Measurements from ENCODE around the gene SPDYE1.

Gene SPDYE1

DNA sequence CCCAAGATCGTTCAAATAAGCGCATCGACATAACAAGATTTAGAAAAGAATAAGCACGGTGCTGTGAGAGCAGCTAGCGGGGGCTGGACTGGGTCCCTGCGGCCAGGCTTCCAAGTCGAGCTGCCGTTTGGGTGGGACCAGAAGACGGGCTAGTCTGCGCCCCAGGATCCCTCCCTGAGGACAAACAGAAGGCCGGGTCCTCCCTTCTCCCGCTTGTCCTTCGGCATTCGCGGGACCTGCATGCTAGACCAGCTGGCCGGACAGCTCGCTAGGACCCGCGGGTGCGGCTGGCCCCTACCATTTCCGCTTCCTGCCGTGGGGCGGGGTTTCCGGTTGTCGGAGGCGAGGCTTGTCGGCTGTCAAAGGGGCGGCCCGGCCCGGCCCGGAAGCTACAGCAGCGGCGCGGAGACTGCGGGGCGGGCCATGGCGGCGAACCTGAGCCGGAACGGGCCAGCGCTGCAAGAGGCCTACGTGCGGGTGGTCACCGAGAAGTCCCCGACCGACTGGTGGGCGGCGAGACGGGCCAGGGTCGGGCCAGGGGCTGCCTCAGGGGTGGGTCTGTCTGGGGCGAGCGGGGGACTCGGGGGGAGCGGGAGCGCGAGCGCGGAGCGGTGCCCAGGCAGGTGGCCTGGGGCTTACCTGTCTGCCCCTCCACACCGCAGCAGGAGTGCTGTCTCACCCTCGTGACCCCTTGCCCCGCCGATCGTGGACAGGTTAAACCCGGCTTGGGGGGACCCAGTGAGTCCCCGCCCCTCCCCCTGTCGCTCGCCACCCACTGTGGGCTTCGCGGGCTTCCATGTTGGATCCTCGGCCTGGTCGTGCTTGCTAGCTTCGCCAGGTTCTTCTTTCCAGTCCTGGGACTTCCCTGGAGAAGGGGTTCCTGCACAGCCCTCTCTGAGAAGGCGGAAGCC lies 46.9 kb downstream of the SPDYE1 start, which contains the start of gene DBNL:
TSS of gene DBNL (plus strand) at position 388 of the 911 bp plus-strand sequence. CDS start at position 424, 36 bp downstream.
- peak; percentile 56 to 80 for DNase-seq

DNA sequence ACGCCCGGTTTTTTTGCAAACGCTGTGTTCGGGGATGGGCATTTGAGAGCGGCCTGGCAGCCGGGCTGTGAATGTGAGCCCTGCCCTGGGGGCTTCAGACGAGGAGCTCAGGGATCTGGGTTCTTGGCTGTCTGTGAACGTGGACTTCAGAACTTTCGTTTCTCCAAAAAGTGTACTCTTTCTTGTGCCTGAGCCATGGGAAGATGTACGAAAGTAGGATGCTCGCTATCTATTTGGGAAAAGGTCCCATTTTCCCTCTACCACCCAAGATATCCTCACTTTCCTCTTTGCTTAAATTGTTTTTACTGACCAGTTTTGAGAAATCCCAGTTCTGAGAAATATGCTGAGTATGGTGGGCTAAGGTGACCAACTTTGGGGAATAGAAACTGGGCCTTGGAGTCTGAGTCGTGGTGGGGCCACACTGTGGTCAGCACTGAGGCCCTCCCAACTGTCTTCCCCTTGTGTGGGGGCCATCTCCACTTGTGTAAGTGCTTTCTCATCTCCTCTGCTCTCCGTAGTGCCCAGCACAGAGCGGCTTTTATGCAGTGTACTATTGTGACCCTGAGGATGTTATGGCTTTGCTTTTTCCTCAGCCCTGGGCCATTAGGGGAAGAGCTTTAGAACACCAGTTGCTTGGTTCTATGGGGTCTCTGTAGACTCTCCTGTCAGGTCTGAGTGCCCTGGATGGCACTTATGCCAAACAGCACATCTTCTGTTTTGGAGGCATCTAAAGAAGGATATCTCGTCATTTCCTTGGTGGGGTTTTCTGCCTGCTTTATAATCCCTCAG lies 47.7 kb downstream of the SPDYE1 start:
- DNase-seq, result no peak

DNA sequence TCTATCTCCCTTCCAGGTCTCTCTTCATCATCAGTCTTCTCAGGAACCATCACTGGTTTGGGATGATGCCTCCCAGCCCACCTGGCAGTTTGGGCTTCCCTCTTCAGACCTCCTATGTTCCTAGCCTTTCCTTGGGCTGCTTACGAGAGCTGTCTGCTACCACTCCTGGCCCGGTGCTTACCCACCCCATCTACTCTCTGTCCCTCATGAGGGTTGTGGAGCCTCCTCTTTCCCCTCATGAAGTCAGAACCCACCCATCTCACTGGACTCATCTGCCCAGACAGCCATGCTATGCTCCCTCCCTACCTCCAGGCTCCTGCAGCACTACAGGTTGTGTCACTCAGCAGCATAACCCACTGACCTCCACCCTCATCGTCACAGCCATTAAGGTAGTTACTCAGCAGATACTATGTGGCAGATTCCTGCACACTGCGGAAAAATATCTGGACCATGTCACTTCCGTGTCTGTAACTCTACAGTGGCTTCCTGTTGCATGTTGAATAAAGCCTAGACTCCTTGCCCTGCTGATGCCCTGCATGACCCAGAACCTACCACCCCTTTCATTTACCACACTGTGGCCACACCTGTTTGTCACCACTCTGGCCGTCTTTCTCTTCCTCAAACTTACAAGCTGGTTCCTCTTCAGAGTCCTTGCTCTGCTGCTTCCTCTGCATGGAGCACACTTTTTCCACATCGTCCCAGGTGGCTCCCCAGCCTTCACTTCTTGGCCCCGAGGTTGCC lies 48.8 kb downstream of the SPDYE1 start:
- no peak for DNase-seq

DNA sequence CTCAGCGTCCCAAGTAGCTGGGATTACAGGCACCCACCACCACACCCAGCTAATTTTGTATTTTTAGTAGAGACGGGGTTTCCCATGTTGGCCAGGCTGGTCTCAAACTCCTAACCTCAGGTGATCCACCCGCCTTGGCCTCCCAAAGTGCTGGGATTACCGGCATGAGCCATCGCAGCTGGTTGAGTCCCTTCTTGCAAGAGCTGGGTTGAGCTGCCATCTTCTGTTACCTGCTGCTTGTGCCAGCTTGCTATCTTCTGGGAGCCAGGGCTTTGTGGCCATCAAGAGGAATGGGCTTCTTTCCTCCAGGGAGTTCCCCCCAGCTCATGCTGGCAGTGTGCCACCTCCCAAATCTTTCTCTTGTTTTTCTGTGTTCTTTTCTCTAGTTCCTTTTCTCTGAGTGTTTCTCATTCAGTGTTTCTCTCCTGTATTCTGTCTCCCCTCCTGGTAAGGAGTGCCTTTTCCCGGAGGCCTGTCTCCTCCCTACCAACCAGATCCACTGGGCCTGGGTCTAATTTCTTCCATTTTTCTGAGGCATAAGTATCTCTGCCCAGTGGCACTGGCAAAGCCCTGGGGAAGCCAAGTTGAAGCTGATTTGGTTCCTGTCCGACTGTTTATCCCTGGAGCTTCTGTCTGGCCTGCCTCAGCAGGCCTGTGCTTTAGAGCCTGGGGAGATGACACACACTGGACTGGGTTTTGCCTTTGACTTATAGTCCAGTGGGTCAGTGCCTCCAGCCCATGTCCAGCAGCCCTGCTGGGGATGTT lies 50.5 kb downstream of the SPDYE1 start:
- DNase-seq, result no peak

DNA sequence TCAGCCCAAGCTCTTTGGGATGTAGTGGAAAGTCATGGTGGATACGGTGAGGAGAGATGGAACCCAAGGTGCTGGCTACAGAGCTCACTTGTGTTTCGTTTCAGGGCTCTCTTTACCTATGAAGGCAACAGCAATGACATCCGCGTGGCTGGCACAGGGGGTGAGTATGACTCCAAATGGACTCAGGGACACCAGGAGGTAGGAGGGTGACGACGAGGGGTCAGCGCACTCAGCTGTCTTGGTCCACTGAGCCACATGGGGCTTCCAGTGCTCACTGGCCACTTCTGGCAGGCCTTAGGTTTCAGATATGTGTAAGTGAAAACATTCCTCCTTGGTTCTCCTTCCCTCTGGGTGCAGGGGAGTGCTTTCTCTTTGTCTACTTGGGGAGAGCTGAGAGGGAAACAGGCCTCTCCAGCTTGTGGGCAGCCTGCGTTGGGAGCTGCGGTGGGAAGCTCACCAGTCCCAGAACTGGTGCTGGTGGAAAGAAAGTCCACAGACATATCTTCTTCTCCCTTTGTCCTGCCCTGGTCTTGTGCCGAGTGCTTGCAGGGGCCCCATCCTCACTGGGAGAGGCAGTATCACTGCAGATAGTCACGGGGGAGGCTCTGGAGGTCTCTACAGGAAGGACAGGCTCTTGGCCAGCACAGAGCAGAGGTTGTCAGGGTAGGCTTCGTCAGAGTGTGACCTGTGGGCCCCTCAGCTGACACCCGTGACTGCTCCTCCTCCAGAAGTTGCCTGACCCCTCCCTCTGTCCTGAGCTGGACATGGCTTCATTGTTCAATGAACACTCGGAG lies 52.6 kb downstream of the SPDYE1 start:
- no peak for DNase-seq

DNA sequence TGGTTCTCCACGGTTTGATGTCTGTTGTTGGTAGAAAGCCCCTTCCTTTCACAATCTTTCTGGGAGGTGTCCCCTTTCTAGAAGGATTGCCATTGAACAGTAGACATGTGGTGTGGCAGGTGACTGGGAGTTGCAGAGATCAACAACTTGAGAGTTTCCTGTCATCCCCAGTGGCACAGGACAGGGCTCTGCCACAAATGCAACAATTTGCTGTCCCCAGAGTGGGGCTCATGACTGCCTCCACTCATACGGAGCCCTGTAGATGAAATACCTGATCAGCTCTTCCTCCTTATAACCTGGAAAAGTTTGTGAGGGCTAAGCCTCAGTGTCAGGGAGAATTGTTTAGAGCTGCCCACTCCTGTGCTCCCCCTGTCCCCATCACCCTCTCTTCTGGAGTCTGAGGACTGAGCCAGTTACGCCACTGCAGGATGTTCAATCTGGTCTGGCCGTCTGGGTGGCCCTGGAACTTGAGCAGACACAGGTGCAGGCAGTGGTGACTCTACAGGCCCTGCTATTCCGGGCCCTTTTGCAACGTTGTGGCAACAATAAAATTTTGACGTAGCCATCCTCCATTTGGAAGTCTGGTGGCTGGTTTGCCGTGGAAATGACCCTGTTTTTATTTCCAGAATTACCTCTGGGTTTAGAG lies 53.3 kb downstream of the SPDYE1 start:
- DNase-seq, result no peak

DNA sequence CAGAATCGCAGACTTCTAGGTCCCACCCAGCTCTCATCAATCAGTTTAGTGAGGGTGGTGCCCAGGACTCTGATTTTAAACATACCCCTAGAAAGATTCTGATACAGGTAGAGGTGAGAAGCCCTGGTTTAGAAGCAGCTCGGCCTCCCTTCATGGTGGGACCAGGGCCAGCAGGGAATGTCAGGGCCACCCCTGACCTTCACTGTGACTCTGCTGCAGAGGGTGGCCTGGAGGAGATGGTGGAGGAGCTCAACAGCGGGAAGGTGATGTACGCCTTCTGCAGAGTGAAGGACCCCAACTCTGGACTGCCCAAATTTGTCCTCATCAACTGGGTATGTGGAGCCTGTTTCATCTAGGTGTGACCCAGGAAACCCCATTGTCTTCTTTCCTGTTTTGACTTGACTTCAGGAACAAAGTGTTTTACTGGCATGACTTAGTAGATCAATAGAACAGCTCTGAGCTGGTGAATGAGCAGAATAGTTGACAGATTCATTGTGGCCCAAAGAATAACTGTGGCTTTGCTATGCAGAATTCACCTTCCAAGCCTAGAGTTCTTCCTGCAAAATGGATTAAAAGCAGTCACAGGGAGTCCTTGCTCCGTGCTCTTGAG lies 54.0 kb downstream of the SPDYE1 start:
- no peak for DNase-seq

DNA sequence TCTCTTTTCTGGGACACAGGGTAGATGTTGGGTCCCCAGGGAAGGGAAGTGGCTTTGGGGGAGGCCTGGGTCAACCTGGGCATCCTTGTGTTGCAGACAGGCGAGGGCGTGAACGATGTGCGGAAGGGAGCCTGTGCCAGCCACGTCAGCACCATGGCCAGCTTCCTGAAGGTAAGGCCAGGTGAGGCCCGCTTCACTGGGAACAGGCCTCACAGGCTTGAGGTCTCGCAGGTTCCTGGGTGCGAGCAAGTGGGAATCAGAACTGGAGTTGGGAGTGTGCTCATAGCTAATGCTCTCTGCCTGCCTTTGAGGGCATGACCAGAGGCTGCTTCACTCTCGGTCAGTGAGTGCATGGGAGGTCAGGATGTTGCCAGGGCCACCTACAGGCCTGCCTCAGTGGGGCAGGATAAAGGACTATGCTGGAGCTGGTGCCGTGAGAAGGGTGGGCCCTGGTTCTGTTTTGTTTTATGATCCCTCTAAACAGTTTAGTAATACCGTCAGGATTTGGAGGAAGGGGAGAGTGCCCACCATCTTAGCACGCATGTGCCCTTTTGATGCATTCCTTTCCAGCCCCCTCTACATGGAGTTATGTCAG lies 55.2 kb downstream of the SPDYE1 start:
- no peak for DNase-seq

DNA sequence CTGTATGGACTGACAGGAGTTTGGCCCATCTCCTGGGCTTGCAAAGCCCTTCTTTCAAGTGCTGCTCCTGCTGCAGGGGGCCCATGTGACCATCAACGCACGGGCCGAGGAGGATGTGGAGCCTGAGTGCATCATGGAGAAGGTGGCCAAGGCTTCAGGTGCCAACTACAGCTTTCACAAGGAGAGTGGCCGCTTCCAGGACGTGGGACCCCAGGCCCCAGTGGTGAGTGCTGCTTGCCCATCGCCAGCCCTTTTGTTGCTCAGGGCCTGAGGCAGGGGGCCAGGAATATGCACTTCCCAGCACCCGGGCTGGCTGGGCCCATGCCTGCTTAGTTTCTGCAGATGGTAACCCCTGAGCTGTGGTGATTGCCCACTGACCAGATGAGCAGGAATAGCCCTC lies 59.0 kb downstream of the SPDYE1 start:
- DNase-seq, result no peak

DNA sequence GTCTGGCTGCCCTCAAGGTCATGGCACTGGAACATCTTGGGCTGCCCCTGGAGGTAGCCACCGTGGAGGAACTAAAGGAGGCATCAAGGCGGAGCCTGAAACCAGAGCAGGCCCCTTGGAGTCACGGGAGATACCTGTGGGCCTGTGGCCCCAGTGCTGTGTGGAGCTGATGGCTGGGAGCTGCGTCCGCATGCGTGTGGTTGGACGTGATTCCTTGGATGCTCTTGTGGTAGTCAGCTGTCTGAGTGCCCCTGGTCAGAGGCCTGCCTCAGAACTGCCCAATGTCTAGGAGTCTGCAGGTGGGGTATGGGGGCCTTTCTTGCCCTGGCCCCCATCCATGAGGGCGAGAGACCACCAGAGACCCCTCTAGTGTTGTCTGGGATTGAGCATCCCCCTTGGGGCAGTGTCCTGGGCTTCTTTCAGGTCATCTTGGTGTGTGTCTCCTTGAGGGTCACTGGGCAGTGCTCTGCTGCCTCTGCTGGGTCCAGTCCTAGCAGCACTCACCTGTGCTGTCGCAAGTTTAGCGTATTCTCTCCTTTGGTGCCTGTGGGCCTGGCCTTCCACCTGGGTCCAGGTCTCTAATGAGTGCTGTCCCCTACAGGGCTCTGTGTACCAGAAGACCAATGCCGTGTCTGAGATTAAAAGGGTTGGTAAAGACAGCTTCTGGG lies 59.6 kb downstream of the SPDYE1 start:
- no peak for DNase-seq

DNA sequence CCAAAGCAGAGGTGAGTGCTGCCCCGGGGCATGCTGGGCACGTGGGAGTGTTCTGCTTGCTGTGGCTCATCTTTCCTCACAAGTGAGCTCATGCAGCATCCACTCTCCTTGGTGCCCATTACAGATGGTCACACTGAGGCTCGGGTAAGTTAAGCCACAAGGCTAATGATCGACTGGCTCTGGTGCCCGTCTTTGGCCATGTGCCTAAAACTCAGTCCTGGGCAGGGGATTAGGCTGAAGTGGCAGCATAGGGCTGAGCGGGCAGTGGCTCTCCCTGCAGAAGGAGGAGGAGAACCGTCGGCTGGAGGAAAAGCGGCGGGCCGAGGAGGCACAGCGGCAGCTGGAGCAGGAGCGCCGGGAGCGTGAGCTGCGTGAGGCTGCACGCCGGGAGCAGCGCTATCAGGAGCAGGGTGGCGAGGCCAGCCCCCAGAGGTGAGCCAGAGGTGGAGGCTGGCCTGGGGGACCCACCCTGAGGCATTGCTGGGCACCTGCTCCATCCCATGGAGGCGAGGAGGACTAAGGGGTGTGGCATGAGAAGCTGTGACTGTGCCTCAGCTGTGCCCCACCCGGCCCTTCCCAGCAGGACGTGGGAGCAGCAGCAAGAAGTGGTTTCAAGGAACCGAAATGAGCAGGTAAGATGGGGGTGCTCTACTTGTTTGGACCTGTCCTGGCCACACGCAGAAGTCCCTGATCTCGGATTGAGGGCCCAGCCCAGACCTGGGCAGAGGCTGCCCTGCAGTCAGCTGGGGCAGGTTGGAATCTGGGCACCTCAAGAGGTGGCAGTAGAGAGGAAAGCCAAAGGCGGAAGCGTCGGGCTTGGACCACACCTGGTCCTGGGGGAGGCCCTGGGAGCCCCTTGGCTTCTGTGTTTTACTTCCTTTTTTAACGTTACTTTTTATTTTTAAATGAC lies 60.4 kb downstream of the SPDYE1 start:
- no peak for DNase-seq

DNA sequence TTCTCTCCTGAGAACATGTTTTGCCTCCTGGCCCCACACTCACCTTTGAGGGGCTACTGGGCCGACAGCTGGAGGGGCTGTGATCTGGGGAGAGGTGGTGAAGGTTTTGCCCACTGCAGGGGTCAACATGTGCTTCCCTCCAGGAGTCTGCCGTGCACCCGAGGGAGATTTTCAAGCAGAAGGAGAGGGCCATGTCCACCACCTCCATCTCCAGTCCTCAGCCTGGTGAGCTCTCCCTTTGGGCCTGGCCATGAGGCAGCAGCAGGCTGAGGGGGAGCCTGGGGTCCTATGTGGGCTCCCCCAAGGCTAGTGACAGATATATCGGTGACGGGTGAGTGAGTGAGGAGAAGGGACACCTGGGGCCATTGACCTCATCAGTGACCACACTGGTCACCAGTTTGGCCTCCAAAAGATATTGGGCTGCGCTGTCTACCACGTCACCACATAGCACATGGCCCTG lies 61.1 kb downstream of the SPDYE1 start:
- no peak for DNase-seq

DNA sequence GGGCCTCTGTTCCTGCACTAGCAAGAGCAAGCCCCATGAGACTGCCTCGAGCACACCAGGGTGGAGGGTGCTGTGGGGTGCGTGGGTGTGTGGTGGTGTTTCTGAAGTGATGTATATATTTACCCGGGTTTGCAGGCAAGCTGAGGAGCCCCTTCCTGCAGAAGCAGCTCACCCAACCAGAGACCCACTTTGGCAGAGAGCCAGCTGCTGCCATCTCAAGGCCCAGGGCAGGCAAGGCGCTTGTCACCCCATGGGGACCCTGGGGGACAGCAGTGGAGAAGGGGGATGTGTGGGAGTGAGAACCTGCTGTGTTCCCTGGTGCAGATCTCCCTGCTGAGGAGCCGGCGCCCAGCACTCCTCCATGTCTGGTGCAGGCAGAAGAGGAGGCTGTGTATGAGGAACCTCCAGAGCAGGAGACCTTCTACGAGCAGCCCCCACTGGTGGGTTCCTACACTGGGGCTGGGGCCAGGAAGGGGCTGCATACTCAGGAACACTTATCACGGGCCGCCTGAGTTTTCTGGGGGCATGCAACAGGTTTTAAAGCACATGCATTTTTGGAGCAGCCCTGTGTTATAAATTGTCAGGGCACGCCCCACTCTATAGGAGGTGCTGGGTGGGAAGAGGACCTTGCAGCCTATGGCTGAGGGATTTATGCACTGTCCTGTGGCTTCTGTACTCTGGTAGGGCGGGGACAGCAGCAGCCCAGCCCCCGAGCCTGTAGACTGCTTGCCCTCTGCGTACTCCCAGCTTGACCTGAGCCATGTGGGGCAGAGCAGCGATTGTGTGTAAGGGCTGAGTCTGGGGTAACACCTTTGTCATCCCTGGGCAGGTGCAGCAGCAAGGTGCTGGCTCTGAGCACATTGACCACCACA lies 61.8 kb downstream of the SPDYE1 start:
- DNase-seq, result no peak
